Adrenal gland (tissue), 12 donors: ENCODE data around the gene MLLT6. TPM values are rescaled to one million over a fixed set of nuclear protein-coding genes. Genes with fewer than 3 reads are reported as not detected.

ENCODE experiments used
- DNase-seq, 7 donors: peaks; one replicate each; pipeline ENCODE4 v3.0.0-alpha.2; 2019 to 2020
- H3K27ac ChIP-seq, 5 donors: fragments of 200-600 bp; sonication (generic) in 4 of 5; 1 replicate in 3 of 5; 2 replicates in 2 of 5; pipeline versions ENCODE4 v1.5.1 to v1.8.0; 2016 to 2020; ENCODE audit warnings: mild to moderate bottlenecking in 1 of 5
- H3K27me3 ChIP-seq: fragments of 200-600 bp; 2 replicates; pipeline ENCODE4 v1.8.0; 2021
- H3K36me3 ChIP-seq, 2 donors: fragments of 200-600 bp; replicated peaks in 1 of 2; 1 replicate in 1 of 2; 2 replicates in 1 of 2; pipeline versions ENCODE4 v1.5.1 to v1.8.0; 2018 to 2022
- H3K4me1 ChIP-seq, 2 donors: fragments of 200-600 bp; replicated peaks in 1 of 2; 1 replicate in 1 of 2; 2 replicates in 1 of 2; pipeline versions ENCODE4 v1.5.1 to v1.8.0; 2018 to 2021
- H3K4me3 ChIP-seq, 4 donors: fragments of 200-600 bp; sonication (generic) in 3 of 4; one replicate each; pipeline ENCODE4 v1.5.1; 2016 to 2018
- H3K9me3 ChIP-seq, 3 donors: fragments of 200-600 bp; sonication (generic) in 1 of 3; replicated peaks in 1 of 3; 1 replicate in 2 of 3; 2 replicates in 1 of 3; pipeline versions ENCODE4 v1.5.1 to v1.8.0; 2016 to 2021
- CTCF ChIP-seq, 6 experiments: fragments of 450-650 bp in 4 of 6; fragments of 200-600 bp in 2 of 6; sonication (generic) in 1 of 6; IDR thresholded peaks; 1 replicate in 5 of 6; 2 replicates in 1 of 6; pipeline versions ENCODE4 v1.5.1 to v1.8.0; 2016 to 2021; ENCODE audit warnings: antibody characterized with exemption in 6 of 6, mild to moderate bottlenecking in 2 of 6, moderate library complexity in 1 of 6
- POLR2A ChIP-seq, 2 donors: fragments of 450-650 bp; IDR thresholded peaks; one replicate each; pipeline ENCODE4 v1.6.1; 2017; ENCODE audit warnings: antibody characterized with exemption in 2 of 2, mild to moderate bottlenecking in 2 of 2, moderate library complexity in 1 of 2
- WGBS, 4 donors: extraction: QIAGEN DNeasy Blood & Tissue Kit in 2 of 4; methylation state at CpG; one replicate each; pipeline versions ENCODE4 v1.1.5 to v1.1.7; 2013 to 2017; 5-methylcytosine and 5-hydroxymethylcytosine counted together
- intact Hi-C, 2 donors: fragments of 100-400 bp; cut with DNase I; formaldehyde crosslinking; loops; one replicate each; pipeline versions ENCODE4 v1.14.1 to v1.15.0; 2022 to 2023
- polyA plus RNA-seq, 3 donors: library from polyadenylated mRNA; stranded (reverse); fragments of 200-250 nt in 2 of 3; fragments of 350-450 nt in 1 of 3; fragmentation: Illumina TruSeq in 1 of 3; extraction: RNeasy Lipid Tissue Mini Kit (QIAGEN cat#74804) in 1 of 3; gene quantifications; one replicate each; pipeline ENCODE4 v1.2.3, GENCODE V29; 2013 to 2014
- total RNA-seq, 9 donors: library from RNA; depleted of rRNA in 4 of 9; stranded (reverse); fragments of >200 nt in 4 of 9; fragments of 120-200 nt in 1 of 9; fragmentation: NEBNext Ultra II Directional in 1 of 9; extraction: Animal tissue kit (Norgen Biotek cat#: 25700) in 1 of 9; gene quantifications; one replicate each; pipeline versions ENCODE4 v1.1.0 to v1.2.4, GENCODE V29; 2013 to 2023
- donor health status: healthy with polysubstance abuse.
- donor health status: Bipolar disorder and iron deficiency.
- donor health status: DM: yes; HTN: yes; CAD: no.
- donor health status: DM: no; HTN: no; CAD: no.
- donor health status: DM: no; HTN: no; CAD: no.
- donor health status: DM: yes; HTN: yes; CAD: no.

The MLLT6 gene
- total and polyA plus RNA-seq, 12 donors, result 24.5 to 339 (median 85.2) TPM

- Histone ChIP-seq H3K4me1 (peaks cover 32 to 65% of the 10 kb centered on the region in 2 donors), H3K9me3 (no peaks in the 10 kb centered on the region), H3K36me3 (peaks cover 0 to 14% of the 10 kb centered on the region in 2 donors), H3K4me3 (no peak overlapping the region), H3K27ac (peak overlapping the region in 2 of 5 donors; percentile 32 to 96), H3K27me3 (no peaks in the 10 kb centered on the region)
- no peak for TF ChIP-seq CTCF (IDR thresholded peaks at IDR 0.05)
- no peak for TF ChIP-seq POLR2A (IDR thresholded peaks at IDR 0.05)
- intact Hi-C loops, result no loop called here
- 58 to 83% (median 66%) methylated on average over 5 of the region's 5 CpGs for WGBS, 4 donors
- peak in 2 of 7 donors; percentile 44 to 58 for DNase-seq
Observed at GRCh38 chr17:38727736-38728135, 22.7 kb downstream of the MLLT6 start.

GRCh38 chr17:38728290-38728831, 23.3 kb downstream of the MLLT6 start:
- H3K27me3 ChIP-seq, result no peaks in the 10 kb centered on the region
- peaks cover 0 to 13% of the 10 kb centered on the region in 2 donors for H3K36me3 ChIP-seq
- intact Hi-C loops, result no loop called here
- H3K9me3 ChIP-seq, result no peaks in the 10 kb centered on the region
- H3K4me3 ChIP-seq, result no peak overlapping the region
- H3K27ac ChIP-seq, result peak overlapping the region in 2 of 5 donors; percentile 22 to 96
- H3K4me1 ChIP-seq, result peaks cover 39 to 72% of the 10 kb centered on the region in 2 donors
- WGBS, 4 donors, result 68 to 79% (median 73%) methylated on average over 7 to 8 of the region's 8 CpGs
- TF ChIP-seq POLR2A (IDR thresholded peaks at IDR 0.05) (no peak), CTCF (IDR thresholded peaks at IDR 0.05) (no peak)
- DNase-seq, result peak in 1 of 7 donors; percentile 35

- no peak for DNase-seq
- Histone ChIP-seq H3K4me3 (peak overlapping the region in 2 of 4 donors; percentile 35 to 82), H3K4me1 (peaks cover 43 to 73% of the 10 kb centered on the region in 2 donors), H3K36me3 (peaks cover 0 to 20% of the 10 kb centered on the region in 2 donors), H3K27me3 (no peaks in the 10 kb centered on the region), H3K27ac (peak overlapping the region in 4 of 5 donors; percentile 75 to 96 (median 86)), H3K9me3 (no peaks in the 10 kb centered on the region)
- no peak for TF ChIP-seq CTCF (IDR thresholded peaks at IDR 0.05)
- no peak for TF ChIP-seq POLR2A (IDR thresholded peaks at IDR 0.05)
- 24 to 26% (median 24%) methylated on average over 14 of the region's 14 CpGs for WGBS, 4 donors
- intact Hi-C loops, result no loop called here
Observed at GRCh38 chr17:38729368-38729885, 24.4 kb downstream of the MLLT6 start.

- TF ChIP-seq POLR2A (IDR thresholded peaks at IDR 0.05), result peak in 1 of 2 donors; percentile 54
- TF ChIP-seq CTCF (IDR thresholded peaks at IDR 0.05), result peak in 5 of 6 experiments; percentile 32 to 94 (median 76)
- Histone ChIP-seq H3K4me3 (peak within 1 kb of the TSS; percentile 40 to 84 (median 82)), H3K36me3 (peaks cover 0 to 20% of the 10 kb centered on the region in 2 donors), H3K27me3 (no peaks in the 10 kb centered on the region), H3K27ac (peak within 1 kb of the TSS; percentile 45 to 96 (median 82)), H3K9me3 (no peaks in the 10 kb centered on the region), H3K4me1 (peaks cover 40 to 72% of the 10 kb centered on the region in 2 donors)
- 0 to 1% (median 0%) methylated on average over 4 to 90 of the region's 92 CpGs for WGBS, 4 donors
- intact Hi-C loops, result no loop called here
- DNase-seq, result peak; percentile 78 to 88 (median 84)
Observed at GRCh38 chr17:38729886-38730525, 24.9 kb downstream of the MLLT6 start, which contains the start of gene CISD3. CISD3 (plus strand) TSS chr17:38730341; CDS start chr17:38730359, 18 bp downstream.
